Endothelial cell of umbilical vein (primary cell): ENCODE results near the gene ANKLE2. TPM values are rescaled to one million over a fixed set of nuclear protein-coding genes. Genes with fewer than 3 reads are reported as not detected.
"Not testable (repeated sequence)": the region's sequence is repeated elsewhere in the genome, so short reads cannot be mapped to it uniquely, and the experiment has no call there.

Source experiments
- BruUV-seq: library from RNA; stranded (reverse); fragments of 400-500 nt; replicated peaks from 2 replicates; lab custom pipeline; 2021; lab: Mats Ljungman, UMichigan
- CTCF ChIA-PET: fragments of 300-600, 350-600 bp; sonication (Branson Sonifier 250); formaldehyde crosslinking; loops from one replicate; lab custom pipeline; 2021; ENCODE audit warnings: antibody characterized with exemption, inconsistent platforms; lab: Charles Lee
- POLR2A ChIA-PET: fragments of 300-600, 350-600 bp; sonication (Branson Sonifier 250); formaldehyde crosslinking; loops from one replicate; lab custom pipeline; 2021; ENCODE audit warnings: antibody characterized with exemption, inconsistent platforms; lab: Charles Lee
- DNase-seq: peaks from one replicate; pipeline ENCODE4 v3.0.0-alpha.2; 2011; ENCODE audit warnings: low read depth, low spot score
- FAIRE-seq: peaks from 2 replicates; lab custom pipeline; 2011; peaks lifted over from hg19 to GRCh38; lab: Jason Lieb, UNC
- H2AFZ ChIP-seq: 2 replicates; pipeline ENCODE4 v1.6.0; 2012; ENCODE audit warnings: low read depth, low read length, control low read depth, inconsistent platforms
- H3K27ac ChIP-seq: 2 replicates; pipeline ENCODE4 v1.5.1; 2011; ENCODE audit warnings: low read depth, mild to moderate bottlenecking, control low read depth, low read length, moderate library complexity; ENCODE audit not compliant: insufficient read depth
- H3K27me3 ChIP-seq, 2 experiments: 2 replicates each; pipeline versions ENCODE4 v1.6.0 to v1.6.1; 2011; ENCODE audit warnings: low read length in 2 of 2, mixed read lengths in 1 of 2; ENCODE audit not compliant: control insufficient read depth in 2 of 2, insufficient read depth in 2 of 2
- H3K36me3 ChIP-seq, 2 experiments: 2 replicates in 1 of 2; 3 replicates in 1 of 2; pipeline ENCODE4 v1.5.1; 2011; ENCODE audit warnings: low read length in 2 of 2, mild to moderate bottlenecking in 1 of 2, moderate library complexity in 1 of 2; ENCODE audit not compliant: control insufficient read depth in 2 of 2, insufficient read depth in 2 of 2; ENCODE audit errors: extremely low read depth in 1 of 2
- H3K4me1 ChIP-seq: 3 replicates; pipeline ENCODE4 v1.5.1; 2011; ENCODE audit warnings: mild to moderate bottlenecking, low read length; ENCODE audit not compliant: control insufficient read depth, insufficient read depth; ENCODE audit errors: extremely low read depth
- H3K4me2 ChIP-seq: 2 replicates; pipeline ENCODE4 v1.6.1; 2011; ENCODE audit warnings: low read length, control low read depth, mixed read lengths; ENCODE audit not compliant: insufficient read depth
- H3K4me3 ChIP-seq, 3 experiments: fragments of 200-600 bp in 1 of 3; sonication (generic), shearing (Covaris generic) in 1 of 3; replicated peaks in 1 of 3; 2 replicates each; pipeline ENCODE4 v1.5.1; 2011 to 2016; ENCODE audit warnings: control low read depth in 3 of 3, low read length in 3 of 3, mild to moderate bottlenecking in 2 of 3, inconsistent platforms in 1 of 3, low read depth in 1 of 3, moderate library complexity in 1 of 3; ENCODE audit not compliant: insufficient read depth in 1 of 3
- H3K79me2 ChIP-seq: 2 replicates; pipeline ENCODE4 v1.6.0; 2012; ENCODE audit warnings: low read length, inconsistent platforms; ENCODE audit not compliant: control insufficient read depth, insufficient read depth
- H3K9ac ChIP-seq: replicated peaks from 2 replicates; pipeline ENCODE3; 2011; ENCODE audit warnings: low read length, control low read depth; ENCODE audit not compliant: insufficient read depth; ENCODE audit errors: extremely low read depth
- H3K9me1 ChIP-seq: replicated peaks from 3 replicates; pipeline ENCODE4 v1.6.0; 2011; ENCODE audit warnings: mild to moderate bottlenecking, low read length; ENCODE audit not compliant: control insufficient read depth, insufficient read depth; ENCODE audit errors: extremely low read depth
- H3K9me3 ChIP-seq: replicated peaks from 2 replicates; pipeline ENCODE4 v1.5.1; 2012; ENCODE audit warnings: low read length, inconsistent platforms; ENCODE audit not compliant: control insufficient read depth, insufficient read depth
- H4K20me1 ChIP-seq: replicated peaks from 2 replicates; pipeline ENCODE3; 2011; ENCODE audit warnings: mild to moderate bottlenecking, low read length; ENCODE audit not compliant: control insufficient read depth, insufficient read depth; ENCODE audit errors: extremely low read depth
- CTCF ChIP-seq, 2 donors: IDR thresholded peaks; 1 replicate in 1 of 2; 2 replicates in 1 of 2; pipeline ENCODE4 v1.5.1; 2011; ENCODE audit warnings: low read length in 2 of 2, mild to moderate bottlenecking in 2 of 2, moderate library complexity in 2 of 2, control low read depth in 1 of 2, inconsistent platforms in 1 of 2, low read depth in 1 of 2; ENCODE audit not compliant: insufficient read depth in 1 of 2; ENCODE audit errors: extremely low read depth in 1 of 2
- EZH2 ChIP-seq: IDR thresholded peaks from 2 replicates; pipeline ENCODE4 v1.6.1; 2012; ENCODE audit warnings: borderline replicate concordance, low read depth, mild to moderate bottlenecking, moderate library complexity, low read length, inconsistent platforms; ENCODE audit not compliant: severe bottlenecking
- FOS ChIP-seq: IDR thresholded peaks from 2 replicates; pipeline ENCODE4 v1.6.1; 2011; ENCODE audit warnings: mild to moderate bottlenecking, low read length, moderate library complexity, borderline replicate concordance; ENCODE audit not compliant: insufficient read depth
- GATA2 ChIP-seq: IDR thresholded peaks from 2 replicates; pipeline ENCODE4 v1.7.0; 2011; ENCODE audit warnings: low read depth, mild to moderate bottlenecking, moderate library complexity, mixed read lengths, low read length; ENCODE audit not compliant: insufficient read length, insufficient read depth
- JUN ChIP-seq: IDR thresholded peaks from 2 replicates; pipeline ENCODE4 v1.6.1; 2011; ENCODE audit warnings: borderline replicate concordance, low read depth; ENCODE audit not compliant: insufficient read length, insufficient read depth
- MYC ChIP-seq: IDR thresholded peaks from one replicate; pipeline ENCODE4 v1.6.1; 2011; ENCODE audit warnings: mild to moderate bottlenecking, low read depth, low read length
- POLR2A ChIP-seq: IDR thresholded peaks from 2 replicates; pipeline ENCODE4 v1.6.1; 2012; ENCODE audit warnings: low read depth, mild to moderate bottlenecking, control low read depth, low read length
- POLR2AphosphoS5 ChIP-seq: IDR thresholded peaks from 2 replicates; pipeline ENCODE4 v1.6.1; 2012; ENCODE audit warnings: low read depth, mild to moderate bottlenecking, control low read depth, low read length, moderate library complexity; ENCODE audit not compliant: insufficient read depth
- dilution Hi-C: fragments of 300-500 bp; cut with MboI; formaldehyde crosslinking; loops from one replicate; pipeline ENCODE4 v1.15.0; 2019; ENCODE audit warnings: low sequenced_read_pairs; ENCODE audit not compliant: extremely low pct_ligation_motif_present
- intact Hi-C: fragments of 100-400 bp; cut with micrococcal nuclease; formaldehyde crosslinking; loops from one replicate; pipeline ENCODE4 v1.10.0; 2022
- polyA plus RNA-seq, 4 experiments: library from polyadenylated mRNA; depleted of rRNA in 3 of 4; stranded (reverse) in 3 of 4; unstranded in 1 of 4; fragments of >200 nt; gene quantifications; 2 replicates each; pipeline versions ENCODE4 v1.2.1 to v1.2.3, GENCODE V29; 2011 to 2012; ENCODE audit warnings: missing spikeins in 1 of 4
- total RNA-seq: library from RNA; stranded (reverse); gene quantifications from 2 replicates; pipeline ENCODE4 v1.2.3, GENCODE V29; 2021
- TF ChIP-seq, protein P1 (sequence below): IDR thresholded peaks from 2 replicates; pipeline ENCODE4 v1.6.1; 2011; ENCODE audit not compliant: insufficient read depth, insufficient read length

The ANKLE2 gene
- total and polyA plus RNA-seq, 2 donors (not counting 3 experiments of a cell fraction or from before 2014, with no cell fraction given), result 75.8 to 112 TPM

GRCh38 chr12:132795847-132796246 lies 34.2 kb upstream of the ANKLE2 start:
- dilution Hi-C loops, result no loop called here
- ChIA-PET POLR2A (no interaction called here), CTCF (no interaction called here)

GRCh38 chr12:132791940-132792339 lies 30.3 kb upstream of the ANKLE2 start:
- H3K9me1 ChIP-seq, intact Hi-C loops, H3K4me2 ChIP-seq, BruUV-seq, H3K4me3 ChIP-seq, H3K27ac ChIP-seq, POLR2A ChIA-PET, H3K79me2 ChIP-seq, H3K9me3 ChIP-seq, H3K27me3 ChIP-seq, H3K9ac ChIP-seq, dilution Hi-C loops, DNase-seq, H4K20me1 ChIP-seq, CTCF ChIA-PET, FAIRE-seq, H3K4me1 ChIP-seq, H2AFZ ChIP-seq: not testable (repeated sequence)
- peaks cover 13 to 55% of the 10 kb centered on the region in 2 experiments for H3K36me3 ChIP-seq

More at GRCh38 chr12:132795847-132796246, 34.2 kb upstream of the ANKLE2 start:
- no peak overlapping the region for H3K4me2 ChIP-seq
- H3K27me3 ChIP-seq, result no peaks in the 10 kb centered on the region
- TF ChIP-seq GATA2 (no peak), FOS (no peak), POLR2A (no peak), MYC (no peak), EZH2 (no peak), JUN (no peak), CTCF (IDR thresholded peaks at IDR 0.05; ENCODE audit: extremely low read depth in 1 of 2, insufficient read depth in 1 of 2, low read depth in 1 of 2, low read length in 2 of 2) (no peak), POLR2AphosphoS5 (no peak)
- TF ChIP-seq, protein P1, sequence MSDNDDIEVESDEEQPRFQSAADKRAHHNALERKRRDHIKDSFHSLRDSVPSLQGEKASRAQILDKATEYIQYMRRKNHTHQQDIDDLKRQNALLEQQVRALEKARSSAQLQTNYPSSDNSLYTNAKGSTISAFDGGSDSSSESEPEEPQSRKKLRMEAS, result no peak
- peaks cover 18 to 55% of the 10 kb centered on the region in 2 experiments for H3K36me3 ChIP-seq
- H3K9me1 ChIP-seq, result no peaks in the 10 kb centered on the region
- no peak overlapping the region for H3K27ac ChIP-seq
- H3K79me2 ChIP-seq, result peaks cover 6% of the 10 kb centered on the region
- H3K4me3 ChIP-seq, result no peak overlapping the region
- no peaks in the 10 kb centered on the region for H3K4me1 ChIP-seq
- intact Hi-C loops, result no loop called here
- BruUV-seq, result TSS peak; percentile 22
- H3K9me3 ChIP-seq, result no peaks in the 10 kb centered on the region
- FAIRE-seq (no peak), DNase-seq (no peak)
- no peaks in the 10 kb centered on the region for H4K20me1 ChIP-seq
- no peak overlapping the region for H3K9ac ChIP-seq
- no peak overlapping the region for H2AFZ ChIP-seq
